ACHN (cell line): ENCODE measurements around the gene RIPK1.
"Not testable (repeated sequence)": the region's sequence is repeated elsewhere in the genome, so short reads cannot be mapped to it uniquely, and the experiment has no call there.

ENCODE experiments used
- DNase-seq: peaks from one replicate; pipeline ENCODE4 v3.0.0-alpha.2; 2015
- in situ Hi-C: cut with HindIII; loops from 2 replicates; pipeline ENCODE4 v1.10.0; 2017; ENCODE audit warnings: low sequenced_read_pairs, low pct_ligation_motif_present, low pct_unique_long_range_greater_than_20kb

RIPK1 gene

DNA sequence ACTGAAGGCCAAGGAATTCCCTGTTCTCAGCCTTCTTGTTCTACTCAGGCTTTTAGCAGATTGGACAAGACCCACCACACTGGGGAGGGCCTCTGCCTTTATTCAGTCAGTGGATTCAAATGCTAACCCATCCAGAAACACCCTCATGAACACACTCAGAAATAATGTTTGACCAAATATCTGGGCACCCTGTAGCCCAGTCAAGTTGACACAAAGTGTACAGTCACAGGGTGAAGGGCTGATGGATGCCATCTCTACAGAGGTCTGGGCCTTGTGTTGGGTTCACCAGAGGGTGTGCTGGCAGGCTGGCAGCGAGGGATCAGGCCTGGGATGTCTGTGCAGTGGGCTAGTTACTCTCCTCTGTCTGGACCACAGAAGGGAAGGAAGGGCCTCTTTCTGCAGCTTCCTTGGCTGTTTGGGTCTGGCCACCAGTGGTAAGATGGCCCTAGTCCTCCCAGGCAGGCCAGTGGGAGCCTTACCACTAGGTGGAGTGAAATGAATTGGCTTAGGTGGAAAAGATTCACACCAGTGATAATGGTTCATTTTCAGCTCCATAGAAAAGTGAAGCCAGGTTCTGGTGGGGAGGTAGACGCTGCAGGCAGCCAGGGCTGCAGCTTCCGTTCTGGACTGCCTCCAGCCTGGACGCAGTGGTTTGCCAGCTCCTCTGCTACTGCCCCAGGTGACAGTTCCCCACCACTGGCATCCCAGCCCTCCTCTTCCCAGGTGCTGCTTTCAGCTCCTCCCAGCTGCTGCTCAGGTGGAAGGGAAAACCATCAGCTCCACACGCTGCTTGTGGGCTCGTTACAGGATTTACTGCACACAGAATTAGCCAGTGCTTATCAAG is 79.8 kb downstream of the RIPK1 start:
- no peak for DNase-seq

DNA sequence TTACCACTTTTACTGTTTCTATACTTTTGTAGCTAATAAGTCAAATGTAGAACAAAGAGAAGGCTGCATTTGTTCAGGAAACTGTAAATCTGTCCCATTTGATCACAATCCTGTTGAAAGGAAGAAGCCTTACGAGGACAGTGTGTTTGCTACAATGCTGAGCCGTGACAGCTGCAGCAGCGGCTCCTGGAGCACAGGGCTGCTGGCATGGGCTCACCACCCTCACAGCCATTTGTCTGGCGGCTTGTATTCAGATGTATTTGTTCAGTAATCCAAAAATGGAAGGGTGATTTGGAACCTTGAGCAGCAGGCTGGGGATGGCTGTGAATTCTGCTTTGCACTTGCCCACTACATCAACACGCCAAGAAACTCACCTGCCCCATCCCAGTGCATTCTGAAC is 83.4 kb downstream of the RIPK1 start:
- DNase-seq = no peak
- in situ Hi-C loops = no loop called here

More for the DNA sequence above, 79.8 kb downstream of the RIPK1 start:
- in situ Hi-C loops = no loop called here

- in situ Hi-C loops = no loop called here
- DNase-seq = no peak
Measured at GRCh38 chr6:3152689-3153088, 84.4 kb downstream of the RIPK1 start.

DNA sequence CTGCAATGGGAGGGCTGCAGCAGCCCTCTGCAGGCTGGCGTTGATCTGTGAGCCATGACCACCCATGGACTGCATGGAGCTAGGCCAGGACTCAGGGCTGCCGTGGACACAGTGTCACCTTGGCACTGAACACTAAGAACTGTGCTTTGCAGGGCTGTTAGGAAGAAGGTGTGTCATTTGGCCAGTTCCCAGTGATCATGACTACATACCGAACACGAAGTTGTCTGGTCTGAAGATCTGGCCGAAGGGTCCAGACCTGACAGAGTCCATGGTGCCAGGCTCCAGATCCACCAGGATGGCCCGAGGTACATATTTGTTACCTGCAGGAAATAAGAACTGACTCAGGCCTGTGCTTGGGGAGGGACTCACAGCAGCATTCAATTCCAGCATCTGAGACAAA is 87.1 kb downstream of the RIPK1 start:
- in situ Hi-C loops, DNase-seq: not testable (repeated sequence)

GRCh38 chr6:3156184-3157130 is 88.2 kb downstream of the RIPK1 start:
- in situ Hi-C loops = not testable (repeated sequence)
- peak; percentile 4 for DNase-seq

GRCh38 chr6:3157131-3157933 is 89.0 kb downstream of the RIPK1 start, which contains the start of gene TUBB2A:
Gene TUBB2A (minus strand): TSS chr6:3157544. CDS start chr6:3157463, 81 bp downstream.
- in situ Hi-C loops = no loop called here
- peak; percentile 76 for DNase-seq

DNA sequence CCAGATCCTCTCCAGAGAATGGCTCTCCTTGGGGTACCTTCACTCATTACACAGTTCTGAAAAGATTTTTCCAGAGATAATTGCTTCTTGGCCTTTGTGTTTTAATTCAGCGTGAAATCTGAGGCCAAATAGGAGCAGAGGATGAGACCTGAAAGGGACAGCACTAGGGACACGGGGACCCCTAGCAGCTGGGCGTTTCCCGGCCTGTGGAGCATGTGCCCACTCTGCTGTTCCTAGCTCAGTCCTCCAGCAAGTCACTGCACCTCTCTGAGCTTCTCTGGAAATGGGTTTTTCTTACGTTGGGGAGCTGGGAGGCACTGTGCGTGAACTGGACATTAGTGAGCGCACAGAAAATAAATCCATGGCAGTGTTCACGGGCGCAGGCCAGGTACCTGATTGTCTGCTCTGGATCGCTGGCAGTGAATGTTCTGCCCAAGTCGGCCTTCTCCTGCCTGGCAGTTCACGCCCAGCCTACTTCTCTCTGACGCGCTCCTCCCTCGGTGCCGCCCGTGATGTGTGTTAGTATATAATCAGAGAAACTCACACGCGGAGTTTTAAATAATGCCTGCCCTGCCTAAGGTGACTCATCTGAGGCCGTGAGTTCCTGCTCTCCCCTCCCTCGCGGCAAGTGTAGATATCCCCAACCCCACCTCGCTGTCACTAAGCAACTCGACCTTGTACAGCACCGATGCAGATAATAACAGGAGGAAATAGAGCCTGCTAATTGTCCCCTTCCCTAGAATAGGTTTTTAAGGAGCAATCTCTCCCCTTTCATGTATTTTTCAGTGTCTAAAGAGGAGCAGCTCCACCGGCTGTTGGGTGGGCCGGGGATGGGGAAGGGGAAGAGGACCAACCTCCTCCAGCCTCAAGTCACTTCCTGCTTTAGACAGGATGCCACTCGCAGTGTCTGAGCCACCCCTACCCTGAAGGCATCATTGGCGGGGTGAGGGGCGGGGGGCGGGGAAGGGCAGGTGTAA is 91.8 kb downstream of the RIPK1 start:
- in situ Hi-C loops = no loop called here
- no peak for DNase-seq

DNA sequence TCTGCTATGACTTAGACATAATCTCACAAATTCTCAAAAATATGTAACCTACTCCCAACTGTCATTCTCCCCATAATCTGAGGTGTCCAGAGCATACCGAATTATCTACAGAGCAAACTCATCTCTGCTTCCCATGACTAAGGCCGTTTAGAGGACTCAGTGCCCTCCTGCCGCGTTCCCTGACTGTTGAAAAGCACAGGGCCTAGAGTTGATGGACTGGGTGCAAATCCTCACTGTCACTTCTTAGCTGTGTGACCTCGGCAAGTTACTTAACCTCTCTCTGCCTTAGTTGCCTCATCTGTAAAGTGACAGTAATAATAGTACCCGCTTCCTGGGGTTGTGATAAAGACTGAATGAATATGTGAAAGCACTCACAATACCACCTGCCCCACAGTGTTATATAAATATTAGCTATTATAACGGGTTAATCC is 93.8 kb downstream of the RIPK1 start:
- DNase-seq = peak; percentile 8
- in situ Hi-C loops = no loop called here

DNA sequence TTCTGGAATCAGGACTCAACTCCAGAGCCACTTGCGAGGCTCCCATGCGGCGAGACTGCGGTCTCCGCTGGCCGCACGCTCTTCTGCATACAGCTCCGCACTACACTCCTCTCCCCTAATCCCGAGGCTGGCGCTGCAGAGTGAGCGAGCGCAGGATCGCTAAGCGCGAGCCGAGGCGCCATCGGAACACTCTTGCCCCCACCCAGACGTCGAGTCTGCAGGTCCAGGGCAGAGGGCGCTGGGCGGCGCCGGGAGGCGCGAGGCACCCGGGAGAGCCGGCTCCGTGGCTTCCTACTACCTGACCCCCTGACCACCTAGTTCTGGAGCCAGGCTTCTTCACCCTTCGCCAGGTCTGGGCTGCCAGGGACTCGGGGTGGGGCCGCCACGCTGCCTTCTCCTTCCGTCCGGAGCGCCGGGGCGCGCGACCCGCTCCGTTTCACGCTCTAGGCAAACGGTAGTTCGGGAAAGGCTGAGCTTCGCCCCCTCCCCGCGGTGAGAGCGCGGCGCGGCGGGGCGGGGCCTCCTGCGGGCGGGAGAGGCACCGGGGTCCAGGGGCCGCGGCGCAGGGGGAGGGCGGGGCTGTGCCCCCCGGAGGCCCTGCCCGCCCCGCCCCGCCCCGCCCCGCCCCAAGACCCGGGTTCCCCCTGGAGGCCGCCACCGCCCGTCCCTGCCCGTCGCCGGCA is 94.4 kb downstream of the RIPK1 start:
- in situ Hi-C loops = no loop called here
- DNase-seq = peak; percentile 76

GRCh38 chr6:3163248-3163594 is 94.9 kb downstream of the RIPK1 start:
- DNase-seq = no peak
- in situ Hi-C loops = no loop called here

DNA sequence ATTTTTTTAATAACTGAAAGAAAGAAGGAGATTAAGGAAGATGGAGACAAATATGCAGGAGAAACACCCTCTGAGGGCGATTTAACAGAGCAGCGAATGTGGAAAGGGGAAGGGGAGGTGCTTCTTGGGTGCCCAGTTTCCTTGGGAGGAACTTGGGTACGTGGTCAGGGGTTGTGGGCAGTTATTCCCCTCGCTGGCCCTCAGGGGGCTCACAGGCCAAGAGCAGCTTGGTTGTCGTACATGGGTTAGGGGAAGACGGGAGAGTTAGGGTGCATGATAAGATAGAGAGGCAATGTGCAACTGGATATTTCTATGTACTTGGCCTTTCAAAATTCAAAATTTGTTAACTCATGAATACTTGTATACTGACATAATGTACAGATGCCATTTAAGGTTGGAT is 96.1 kb downstream of the RIPK1 start:
- in situ Hi-C loops = no loop called here
- peak; percentile 5 for DNase-seq
